Gastrocnemius medialis (tissue), 4 donors: Measurements from ENCODE around the gene GRHL3.

ENCODE experiments used
- CTCF ChIP-seq, 5 experiments: fragments of 450-650 bp in 3 of 5; fragments of 200-600 bp in 2 of 5; sonication (generic) in 2 of 5; IDR thresholded peaks in 4 of 5; conservative IDR thresholded peaks in 1 of 5; 1 replicate in 4 of 5; 2 replicates in 1 of 5; pipeline ENCODE4 v1.5.1; 2016 to 2019; ENCODE audit warnings: antibody characterized with exemption in 5 of 5, mild to moderate bottlenecking in 3 of 5, moderate library complexity in 3 of 5
- POLR2A ChIP-seq, 2 donors: fragments of 450-650 bp; IDR thresholded peaks; one replicate each; pipeline ENCODE4 v1.6.1; 2017; ENCODE audit warnings: antibody characterized with exemption in 2 of 2, mild to moderate bottlenecking in 2 of 2, moderate library complexity in 2 of 2

GRCh38 chr1:24284156-24284471 lies 35.0 kb upstream of the GRHL3 start:
- no peak for TF ChIP-seq CTCF (IDR thresholded peaks at IDR 0.05 in 4 of 5, conservative IDR thresholded peaks at IDR 0.05 in 1 of 5)
- TF ChIP-seq POLR2A (IDR thresholded peaks at IDR 0.05) = no peak
